Posterior cingulate gyrus (tissue), 11 donors: Measurements from ENCODE around the gene PAPLN.

Experiments used
- DNase-seq, 10 donors: peaks; one replicate each; pipeline versions ENCODE4 v3.0.0 to v3.0.0-alpha.2; 2020 to 2021; ENCODE audit warnings: mixed read lengths in 3 of 10
- intact Hi-C: fragments of 100-400 bp; cut with DNase I; formaldehyde crosslinking; loops from one replicate; pipeline ENCODE4 v1.15.1; 2023

Gene PAPLN

DNA sequence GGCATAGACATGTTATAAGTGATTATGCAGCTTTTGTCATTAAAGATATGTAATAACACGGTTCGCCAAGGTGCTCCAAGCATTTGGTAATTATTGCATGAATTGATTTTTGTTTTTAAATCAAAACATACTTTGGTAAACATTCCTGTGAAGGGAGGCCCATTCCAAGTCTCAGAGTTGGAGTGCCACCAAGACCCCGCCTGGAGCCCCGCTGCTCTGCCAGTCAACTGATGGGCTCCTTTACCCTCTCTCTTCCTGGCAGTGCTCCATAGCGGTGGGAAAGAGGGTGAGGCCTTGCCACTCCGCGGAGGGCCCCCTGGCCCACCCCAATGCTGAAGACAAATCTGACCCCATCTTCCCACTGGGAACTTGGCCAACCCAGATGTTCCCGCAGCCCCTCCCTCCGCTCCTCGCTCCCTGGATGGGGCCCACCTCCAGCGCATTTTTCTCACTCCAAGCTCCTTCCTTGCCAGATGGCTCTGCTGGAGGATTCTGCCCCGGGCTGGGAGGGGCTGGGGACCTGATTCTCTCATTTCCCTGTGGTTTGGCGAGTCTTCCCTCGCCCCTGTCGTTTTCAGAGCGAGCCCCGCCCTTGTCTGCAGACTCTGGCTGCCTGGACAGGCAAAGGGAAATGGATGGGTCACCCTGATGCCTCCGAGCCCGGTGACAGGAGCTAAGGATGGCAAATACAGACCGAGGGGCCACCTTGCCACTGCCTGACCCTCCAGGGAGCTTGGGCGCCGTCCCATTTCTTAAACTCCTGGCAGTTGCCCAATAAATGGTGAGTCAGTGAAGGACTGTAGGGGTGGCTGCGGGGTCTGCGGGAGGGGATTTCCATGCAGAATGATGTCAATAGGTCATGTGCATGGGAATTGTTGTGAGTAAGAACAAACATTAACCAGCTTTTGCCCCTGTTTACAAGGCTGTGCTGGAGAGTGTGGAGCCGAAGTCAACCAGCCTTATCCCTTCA lies 9.2 kb upstream of the PAPLN start:
- intact Hi-C loops: no loop called here
- peak in 1 of 10 donors; percentile 83 for DNase-seq

DNA sequence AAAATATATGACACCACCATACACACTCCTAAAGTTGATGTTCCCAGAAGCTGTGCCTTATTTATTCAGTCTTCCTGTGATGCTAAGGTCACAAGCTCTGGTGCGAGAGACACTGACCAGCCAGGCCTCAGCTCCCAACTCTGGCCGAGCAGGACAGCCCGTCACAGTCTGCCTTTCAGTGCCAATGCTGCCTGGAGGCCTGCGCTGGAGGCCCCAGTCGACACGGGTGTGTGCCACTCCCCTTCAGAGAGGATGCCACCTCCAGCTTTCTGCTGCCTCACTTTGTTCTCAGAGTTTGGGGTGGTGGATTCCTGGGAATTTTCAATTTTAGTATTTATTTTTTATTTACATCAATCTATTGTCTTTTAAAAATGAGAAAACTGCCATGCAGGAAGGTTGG lies 7.3 kb upstream of the PAPLN start:
- intact Hi-C loops: no loop called here

DNA sequence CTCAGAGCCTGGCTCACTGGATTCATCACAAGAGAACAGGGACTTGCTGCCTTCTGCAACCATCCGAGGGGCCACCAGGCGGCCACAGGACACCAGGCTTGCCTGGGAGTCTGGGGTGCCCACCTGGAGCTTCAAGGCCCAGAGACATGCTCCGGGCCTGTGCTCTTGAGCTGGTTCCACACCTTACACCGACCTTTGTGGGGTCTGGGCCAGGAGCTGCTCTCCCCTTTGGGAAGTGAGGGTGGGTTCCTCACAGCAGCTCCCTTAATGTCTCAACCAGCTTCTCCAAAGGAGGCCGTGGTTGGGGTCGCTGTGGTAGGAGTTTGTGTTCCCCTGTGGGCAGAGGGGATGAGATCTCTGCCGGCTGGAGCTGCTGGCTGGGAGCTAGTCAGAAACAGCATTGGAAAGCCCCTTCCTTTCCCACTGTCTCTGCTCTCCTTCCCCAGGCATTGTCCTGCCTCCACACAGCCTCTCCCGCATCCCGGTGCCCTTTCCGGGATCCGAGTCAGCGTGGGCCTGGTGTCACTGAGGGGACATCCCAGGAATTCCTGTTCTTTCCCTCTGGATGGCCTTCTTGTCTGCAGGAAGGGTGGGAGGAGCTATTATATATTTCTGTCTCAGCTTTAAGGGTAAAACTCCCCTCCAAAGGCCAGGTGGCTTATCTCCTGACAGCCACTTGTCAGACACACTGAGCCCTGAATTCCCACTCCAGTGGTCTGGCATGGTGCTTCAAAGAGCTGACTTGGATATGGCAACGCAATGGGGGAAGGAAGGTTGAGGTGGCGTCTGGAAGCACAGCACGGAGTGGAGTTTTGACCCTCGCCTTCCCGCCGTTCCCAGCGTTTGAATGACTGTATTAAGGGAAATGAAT lies 5.1 kb upstream of the PAPLN start:
- intact Hi-C loops: no loop called here

More for the DNA sequence above, 7.3 kb upstream of the PAPLN start:
- peak in 1 of 10 donors; percentile 46 for DNase-seq

DNA sequence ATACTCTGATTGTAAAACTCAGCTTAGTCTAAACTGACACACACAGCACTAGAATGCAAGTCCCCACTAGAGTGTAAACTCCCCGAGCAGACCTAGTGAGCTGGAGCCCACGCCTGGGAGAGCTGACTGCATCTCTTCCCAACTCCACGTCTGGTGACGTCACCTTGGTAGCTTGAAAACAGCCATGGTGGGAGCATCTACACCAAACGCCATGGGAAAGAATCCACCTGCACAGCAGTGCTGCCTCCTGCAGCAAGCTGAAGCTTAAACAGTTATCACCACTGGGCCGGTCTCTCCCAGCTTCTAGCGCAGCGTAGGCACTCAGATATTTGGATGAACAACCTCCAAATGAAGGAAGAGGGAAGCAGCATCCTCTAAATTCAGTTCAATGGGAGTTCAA lies 4.3 kb upstream of the PAPLN start:
- intact Hi-C loops: no loop called here
- DNase-seq: peak in 1 of 10 donors; percentile 55

More for the DNA sequence above, 5.1 kb upstream of the PAPLN start:
- peak in 1 of 10 donors; percentile 59 for DNase-seq

DNA sequence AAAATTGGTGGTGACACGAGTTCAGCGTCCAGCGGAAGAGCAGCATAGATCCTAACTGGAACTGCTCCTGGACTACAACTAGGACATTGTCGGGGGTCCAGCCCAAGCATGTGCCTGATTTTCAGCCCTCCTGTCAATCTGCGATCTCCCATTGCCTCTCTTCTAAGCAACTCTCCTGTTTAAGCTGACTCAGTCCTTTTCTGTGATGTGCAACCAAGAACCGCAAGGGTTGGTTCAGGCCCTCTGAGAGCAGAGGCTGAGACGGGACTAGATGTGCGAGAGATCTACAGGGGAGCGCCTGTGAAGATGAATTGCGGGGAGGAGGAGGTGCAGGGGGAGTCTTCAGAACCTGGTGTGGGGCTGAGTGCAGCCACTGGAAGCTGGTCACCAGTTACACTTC lies 3.7 kb upstream of the PAPLN start:
- DNase-seq: peak in 1 of 10 donors; percentile 24
- intact Hi-C loops: no loop called here

DNA sequence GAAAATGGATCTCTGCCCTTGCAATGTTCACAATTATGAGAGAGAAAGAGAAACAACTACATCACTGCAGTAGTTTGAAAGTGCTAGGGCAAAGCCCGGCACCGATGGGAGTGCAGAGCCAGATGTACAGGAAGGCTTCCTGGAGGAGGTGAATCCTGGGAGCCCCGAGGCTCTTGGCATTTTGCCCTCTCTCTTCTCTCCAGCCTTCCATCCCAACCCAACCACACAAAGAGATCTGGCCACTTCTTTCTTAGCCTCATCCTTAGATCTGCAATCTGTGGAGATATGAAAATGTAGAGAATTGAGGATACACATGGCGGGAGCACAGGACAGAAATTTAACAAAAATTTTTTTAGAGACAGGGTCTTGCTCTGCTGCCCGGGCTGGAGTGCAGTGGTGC lies 3.3 kb upstream of the PAPLN start:
- intact Hi-C loops: no loop called here

DNA sequence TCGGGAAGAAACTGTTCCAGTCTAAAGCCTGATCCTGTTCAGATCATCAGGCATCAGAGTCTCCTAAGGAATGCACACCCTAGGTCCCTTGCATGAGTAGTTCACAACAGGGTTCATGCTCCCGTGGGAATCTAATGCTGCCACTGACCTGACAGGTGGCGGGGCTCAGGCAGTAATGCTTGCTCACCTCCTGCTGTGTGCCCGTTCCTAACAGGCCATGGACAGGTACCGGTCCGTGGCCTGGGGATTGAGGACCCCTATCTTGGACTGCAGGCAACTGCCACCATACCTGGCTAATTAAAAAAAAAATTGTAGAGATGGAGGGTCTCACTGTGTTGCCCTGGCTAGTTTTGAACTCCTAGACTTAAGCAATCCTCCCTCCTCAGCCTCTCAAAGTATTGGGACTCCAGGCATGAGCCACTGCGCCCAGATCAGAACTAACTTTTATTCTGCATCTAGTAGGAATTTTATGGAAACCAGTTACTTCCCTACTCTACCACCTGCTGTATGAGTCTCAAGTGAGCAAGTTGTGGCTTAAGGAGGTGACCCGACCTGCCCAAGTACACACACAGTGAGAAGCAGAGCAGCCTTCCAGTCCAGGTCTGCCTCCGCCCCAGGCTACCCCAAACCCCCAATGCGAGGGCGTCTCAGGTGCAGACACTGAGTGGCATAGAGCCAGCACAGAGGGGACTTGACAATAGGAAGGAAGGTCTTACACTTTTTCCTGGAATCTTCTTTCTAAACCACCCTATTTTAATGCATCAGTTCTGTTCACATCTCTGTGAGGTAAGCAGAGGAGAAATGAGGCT lies 2.5 kb upstream of the PAPLN start:
- DNase-seq: peak in 1 of 10 donors; percentile 66
- intact Hi-C loops: no loop called here

More for the DNA sequence above, 3.3 kb upstream of the PAPLN start:
- DNase-seq: no peak

DNA sequence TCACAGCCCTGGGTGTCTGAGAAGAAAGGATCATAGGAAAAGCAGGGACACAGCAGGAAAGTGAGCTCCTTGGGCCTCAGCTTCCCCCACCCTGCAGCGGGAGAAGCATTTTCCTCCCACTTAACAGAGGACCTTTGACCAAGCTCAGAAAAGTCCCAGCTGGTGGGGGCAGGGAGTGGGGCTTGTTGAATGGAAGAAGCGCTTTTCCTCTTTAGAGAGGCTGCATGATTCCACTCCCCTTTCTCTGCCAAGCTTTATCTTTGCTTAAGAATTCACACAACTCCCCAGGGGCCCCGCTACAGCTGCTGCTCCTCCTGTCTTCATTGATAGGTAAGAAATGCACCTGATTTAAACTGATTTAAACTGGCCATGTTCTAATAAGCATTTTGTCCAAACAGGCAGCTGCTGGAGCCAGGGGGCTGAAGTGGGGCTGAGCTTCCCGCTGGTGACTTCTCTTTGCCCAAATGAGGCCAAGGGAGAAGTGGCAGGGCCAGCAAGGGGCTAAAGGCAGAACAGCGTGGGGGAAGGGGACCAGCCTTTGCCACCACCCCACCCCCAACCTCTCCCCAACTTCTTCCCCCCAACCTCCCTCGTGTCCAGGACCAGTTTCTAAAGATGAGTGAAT lies 1.7 kb upstream of the PAPLN start:
- intact Hi-C loops: no loop called here
- DNase-seq: peak in 1 of 10 donors; percentile 39

DNA sequence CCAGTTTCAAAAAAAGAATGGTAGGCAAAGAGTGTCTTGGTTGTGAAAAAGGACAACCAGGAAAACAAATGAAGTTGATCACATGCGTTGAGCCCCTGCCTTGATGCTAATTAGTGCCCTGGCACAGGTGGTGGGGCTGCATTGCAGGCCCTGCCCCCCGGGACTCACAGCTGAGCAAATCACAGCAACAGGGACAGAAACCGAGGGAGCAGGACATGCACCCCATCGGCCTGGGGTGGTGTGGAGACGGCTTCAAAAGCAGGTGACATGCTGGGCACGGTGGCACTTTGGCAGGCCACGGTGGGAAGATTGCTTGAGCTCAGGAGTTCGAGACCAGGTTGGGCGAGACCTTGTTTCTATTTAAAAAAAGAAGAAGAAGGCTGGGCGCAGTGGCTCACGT lies 1.1 kb upstream of the PAPLN start:
- DNase-seq: peak in 2 of 10 donors; percentile 41 to 59

DNA sequence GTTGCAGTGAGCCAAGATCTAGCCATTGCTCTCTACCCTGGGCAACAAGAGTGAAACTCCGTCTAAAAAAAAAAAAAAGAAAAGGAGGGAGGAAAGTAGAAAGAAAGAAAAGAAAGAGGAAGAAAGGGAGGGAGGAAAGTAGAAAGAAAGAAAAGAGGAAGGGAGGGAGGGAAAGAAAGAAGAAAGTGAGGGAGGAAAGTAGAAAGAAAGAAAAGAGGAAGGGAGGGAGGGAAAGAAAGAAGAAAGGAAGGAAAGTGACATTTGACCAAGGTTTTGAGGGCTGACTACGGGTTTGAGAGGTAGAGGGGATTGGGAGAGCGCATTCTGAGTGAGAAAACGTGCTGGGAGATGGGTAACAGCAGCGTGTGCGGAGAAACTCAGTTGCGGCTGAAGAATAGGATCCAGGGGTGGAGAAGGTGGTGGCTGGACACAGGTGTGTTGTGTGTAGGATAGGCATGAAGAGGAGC lies 521 bp upstream of the PAPLN start:
- intact Hi-C loops: no loop called here
- no peak for DNase-seq

More for the DNA sequence above, 1.1 kb upstream of the PAPLN start:
- intact Hi-C loops: no loop called here

DNA sequence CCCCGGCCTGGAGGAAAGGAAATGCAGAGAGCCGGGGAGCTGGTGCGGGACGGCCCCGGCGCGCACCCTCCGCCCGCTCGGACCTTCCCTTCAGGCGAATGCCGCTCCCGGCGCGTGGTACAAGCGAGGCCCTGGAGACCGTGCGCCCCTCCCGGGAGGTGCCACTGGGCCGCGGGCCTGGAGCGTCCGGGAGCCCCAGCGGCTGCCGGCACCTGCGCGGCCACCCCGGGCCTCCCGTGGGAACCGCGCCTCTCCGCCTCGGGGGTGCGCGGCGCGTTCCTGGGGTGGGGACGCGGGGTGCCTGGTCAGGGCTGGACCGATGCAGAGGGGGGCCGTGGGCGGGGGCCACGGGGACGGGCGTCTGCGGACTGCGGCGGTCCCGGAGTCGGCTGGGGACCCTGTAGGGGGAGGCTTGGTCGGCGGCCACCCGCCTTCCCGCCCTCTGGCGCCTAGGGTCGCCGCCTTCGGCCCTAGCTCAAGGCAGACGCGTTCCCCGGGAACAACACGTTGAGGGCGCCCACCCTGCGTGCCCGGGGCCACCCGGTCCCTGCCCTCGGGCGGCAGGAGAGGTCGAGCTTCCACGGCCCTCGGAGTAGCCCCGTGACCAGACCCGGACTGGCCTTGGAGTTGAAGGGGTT lies 599 bp downstream of the PAPLN start:
- intact Hi-C loops: no loop called here
- DNase-seq: peak in 2 of 10 donors; percentile 71 to 76

DNA sequence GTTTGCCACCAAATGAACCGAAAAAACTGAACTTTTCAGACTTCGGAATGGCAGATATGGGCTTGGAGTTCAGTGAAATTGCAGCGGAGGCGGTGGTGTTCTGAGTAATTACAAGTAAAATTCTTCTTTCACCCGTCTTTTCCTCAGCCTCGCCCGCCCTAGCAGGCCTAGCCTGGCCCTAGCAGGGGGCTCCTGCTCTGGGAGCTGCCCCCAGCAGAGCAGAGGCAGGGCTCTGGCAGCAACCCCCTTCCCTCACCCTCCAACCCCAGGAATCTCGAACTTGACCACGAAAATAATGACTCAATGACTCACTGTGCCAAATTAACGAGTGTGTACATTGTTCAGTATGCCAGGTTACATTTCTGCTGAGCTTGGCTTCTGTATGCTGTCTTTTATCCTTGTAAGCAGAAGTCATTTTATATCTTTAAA lies 1.1 kb downstream of the PAPLN start:
- DNase-seq: peak in 1 of 10 donors; percentile 49
- intact Hi-C loops: no loop called here

DNA sequence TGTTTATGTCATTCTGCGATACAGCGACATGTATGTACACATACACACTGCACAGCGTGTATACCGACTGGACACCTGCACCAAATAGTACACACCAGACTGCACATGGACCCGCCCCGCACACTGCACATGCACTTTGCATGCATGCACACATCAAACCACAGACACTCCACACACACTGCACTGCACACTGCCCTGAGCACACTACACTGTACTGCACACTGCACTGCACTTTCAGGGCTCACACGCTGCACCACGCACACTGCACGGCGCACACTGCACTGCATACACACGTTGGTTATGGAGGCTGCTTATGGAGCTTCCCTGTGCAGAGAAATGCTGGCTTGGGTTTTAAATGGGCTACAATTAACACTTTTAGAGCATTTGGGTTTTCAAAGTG lies 1.6 kb downstream of the PAPLN start:
- peak in 2 of 10 donors; percentile 54 to 70 for DNase-seq
- intact Hi-C loops: no loop called here

DNA sequence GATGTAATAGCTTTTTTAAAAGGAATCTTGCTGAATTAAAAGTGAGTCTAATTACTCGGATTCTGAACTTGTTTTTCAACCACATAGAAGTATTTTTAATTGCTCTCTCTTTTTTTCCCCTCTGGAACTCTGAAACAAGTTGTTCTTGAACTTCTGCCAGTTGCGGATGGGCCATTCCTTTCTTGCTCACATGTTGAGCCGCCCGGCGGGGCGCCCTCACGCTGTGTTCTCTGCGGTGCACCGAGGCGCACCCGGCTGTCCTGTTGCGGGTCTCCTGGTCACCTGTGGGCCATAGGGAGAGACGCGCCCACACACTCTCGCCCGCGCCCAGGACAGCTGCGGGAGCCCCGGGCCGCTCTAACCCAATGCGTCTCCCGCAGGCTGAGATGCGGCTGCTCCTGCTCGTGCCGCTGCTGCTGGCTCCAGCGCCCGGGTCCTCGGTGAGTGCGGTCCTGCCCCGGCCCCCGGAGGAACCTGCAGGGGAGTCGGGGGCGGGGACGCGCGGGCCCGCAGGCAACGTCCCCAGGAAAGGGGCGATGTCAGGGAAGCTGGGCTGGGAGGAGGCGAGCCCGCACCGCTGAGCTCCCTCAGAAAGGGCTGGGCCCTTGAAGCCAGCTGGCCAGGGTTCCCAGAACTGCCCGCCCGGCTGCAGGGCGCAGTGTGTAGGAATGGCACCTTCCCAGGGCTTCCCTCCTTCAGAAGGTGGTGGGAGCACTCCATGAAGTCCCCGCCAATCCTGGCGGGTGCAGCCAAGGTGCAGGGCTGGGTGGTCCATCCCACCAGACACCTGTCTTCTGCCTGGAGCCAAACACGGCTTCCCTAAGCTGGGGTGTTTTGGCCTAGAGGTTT lies 2.3 kb downstream of the PAPLN start:
- peak in 4 of 10 donors; percentile 34 to 87 (median 66) for DNase-seq
- intact Hi-C loops: no loop called here

DNA sequence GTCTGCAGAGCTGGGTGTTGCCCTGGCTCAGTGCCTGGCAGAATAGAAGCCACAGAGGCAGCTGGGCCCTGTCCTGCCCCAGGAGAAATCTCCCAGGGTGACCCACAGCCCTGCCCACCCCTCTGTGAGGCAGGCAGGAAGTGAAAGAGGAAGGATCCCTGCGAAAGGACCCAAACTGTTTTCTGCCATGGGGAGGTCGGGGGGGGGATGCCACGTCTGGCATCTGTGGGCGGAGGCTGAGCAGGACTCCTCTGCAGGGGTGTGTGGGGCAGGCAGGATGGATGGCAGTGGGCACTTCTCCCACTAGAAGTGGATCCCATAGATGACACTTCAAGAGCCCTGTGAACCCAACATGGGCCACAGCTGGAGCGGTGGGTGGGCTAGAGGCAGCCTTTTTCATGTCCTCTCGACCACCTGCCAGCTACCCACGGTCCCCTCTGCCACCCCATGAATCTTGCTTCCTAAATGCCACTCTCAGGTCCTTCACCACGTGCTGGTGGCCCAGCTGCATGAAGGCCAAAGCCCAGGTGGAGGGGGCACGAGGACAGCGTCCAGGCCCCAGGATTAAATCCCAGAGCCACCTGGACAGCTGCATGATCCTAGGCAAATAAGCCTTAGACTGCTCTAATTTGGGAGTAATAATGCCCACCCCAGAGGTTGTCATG lies 3.6 kb downstream of the PAPLN start:
- intact Hi-C loops: no loop called here
- peak in 2 of 10 donors; percentile 35 to 77 for DNase-seq

DNA sequence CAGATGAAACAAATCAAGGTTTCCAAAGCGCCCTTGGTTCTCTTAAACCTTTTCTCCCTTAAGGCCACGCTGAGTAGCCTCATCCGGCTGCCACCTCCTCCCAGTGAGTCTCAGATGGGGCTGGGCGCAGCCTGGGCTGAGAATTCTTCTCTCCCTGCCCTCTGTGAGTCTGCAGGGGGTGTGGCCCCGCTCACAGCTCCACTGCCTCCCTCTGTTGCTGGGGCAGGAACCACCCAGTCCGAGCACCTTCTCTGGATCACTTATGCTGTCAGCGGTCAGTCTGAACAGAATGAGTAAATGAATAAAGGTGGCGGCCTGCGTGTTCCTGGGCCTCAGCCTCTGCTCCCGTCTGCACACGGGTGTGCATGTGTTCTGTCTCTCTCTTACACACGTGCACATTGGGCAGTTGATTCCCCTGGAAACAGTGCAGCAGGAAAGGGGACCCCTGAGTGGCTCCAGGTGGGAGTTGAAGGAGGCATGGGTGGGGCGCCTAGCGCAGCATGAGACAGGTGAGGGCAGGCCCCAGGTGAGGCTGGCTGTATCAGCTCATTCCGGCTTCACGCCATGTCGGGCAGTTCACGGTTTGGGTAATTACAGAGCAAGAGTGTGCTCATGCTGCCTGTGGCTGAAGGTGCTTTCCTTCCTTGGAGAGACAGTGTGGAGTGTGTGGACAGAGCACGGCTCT lies 4.3 kb downstream of the PAPLN start:
- peak in 2 of 10 donors; percentile 44 to 68 for DNase-seq
- intact Hi-C loops: no loop called here

DNA sequence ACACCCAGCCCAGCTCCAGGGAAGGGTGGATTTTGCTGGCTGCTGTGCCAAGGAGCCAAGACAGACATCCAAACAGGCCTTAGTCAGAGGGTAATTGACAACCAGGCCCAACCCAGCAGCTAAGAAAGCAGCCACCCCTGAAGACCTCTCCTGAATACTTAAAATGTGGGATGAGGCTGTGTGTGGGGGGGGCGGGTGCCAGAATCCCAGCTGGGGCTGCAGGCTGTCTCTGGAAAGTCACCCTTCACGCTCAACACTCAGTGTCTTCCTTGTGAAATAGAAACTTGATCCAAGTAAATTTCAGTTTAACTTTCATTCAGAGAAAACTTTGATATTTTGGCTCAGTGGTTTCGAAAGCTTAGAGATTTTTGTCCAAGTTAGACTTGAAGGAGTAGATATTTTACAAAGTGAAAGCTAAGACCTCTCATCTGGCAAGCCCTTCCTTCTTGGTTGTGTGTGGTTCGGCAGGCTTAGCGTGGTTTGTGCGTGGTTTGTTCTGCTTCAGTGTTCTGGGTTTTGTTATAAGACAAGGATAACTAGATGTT lies 5.1 kb downstream of the PAPLN start:
- peak in 1 of 10 donors; percentile 35 for DNase-seq
- intact Hi-C loops: no loop called here
